PC-9 (cell line): ENCODE results near the gene MKI67.

Experiments used
- CTCF ChIP-seq: fragments of 200-600 bp; sonication (generic); conservative IDR thresholded peaks from 2 replicates; pipeline ENCODE4 v1.6.1; 2017; ENCODE audit warnings: mixed run types, antibody characterized with exemption, mild to moderate bottlenecking, moderate library complexity
- EZH2 ChIP-seq: fragments of 200-600 bp; sonication (generic); IDR thresholded peaks from 2 replicates; pipeline ENCODE4 v1.8.0; 2017; ENCODE audit warnings: antibody characterized with exemption, low read depth

DNA sequence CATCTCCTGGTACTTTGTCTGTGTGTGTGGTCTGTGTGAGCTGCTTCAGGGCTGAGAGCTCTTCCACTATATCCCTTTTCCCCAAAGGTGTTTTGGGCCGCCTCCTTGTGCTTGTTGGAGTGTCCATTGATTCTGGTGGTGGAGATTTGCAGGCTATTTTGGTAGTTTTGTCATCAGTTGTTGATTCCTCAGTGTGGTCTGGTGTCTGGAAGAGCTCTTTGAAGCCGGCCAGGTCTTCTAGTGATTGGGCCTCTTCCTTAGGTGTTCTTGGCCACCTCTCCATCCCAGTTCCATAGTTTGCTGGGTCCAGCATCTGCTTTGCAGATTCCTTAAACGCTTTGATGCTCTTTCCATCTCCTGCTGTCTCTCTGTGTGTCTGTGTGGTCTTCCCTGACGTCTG, 20.8 kb downstream of the MKI67 start:
- TF ChIP-seq CTCF, result no peak
- TF ChIP-seq EZH2, result no peak
